ENCODE data around the gene COG5. TPM values are rescaled to one million over a fixed set of nuclear protein-coding genes. Genes with fewer than 3 reads are reported as not detected.

COG5 gene
- total RNA-seq, 6 experiments from 2014 or later: 13.9 to 21.3 (median 15.5) TPM

GRCh38 chr7:107506674-107507339 is 56.9 kb downstream of the COG5 start:
- no peaks in the 10 kb centered on the region for H3K9me3 ChIP-seq
- ATAC-seq (peak; percentile 46 to 58 (median 51)), DNase-seq (peak in 2 of 3 donors; percentile 26 to 46)
- whole genome bisulfite sequencing (ENCODE audit: insufficient coverage, low coverage, low lambda C conversion rate, missing lambda C conversion rate): 47% methylated on average over 3 of the region's 7 CpGs
- peaks cover 0 to 8% (median 0%) of the 10 kb centered on the region in 4 donors for H3K4me1 ChIP-seq
- H3K4me3 ChIP-seq: no peak overlapping the region
- no peak overlapping the region for H3K27ac ChIP-seq
- H3K27me3 ChIP-seq: no peaks in the 10 kb centered on the region
- intact Hi-C loops (cut with DNase I): no loop called here
- H3K36me3 ChIP-seq: no peaks in the 10 kb centered on the region
- TF ChIP-seq POLR2A (IDR thresholded peaks at IDR 0.05) (no peak), CTCF (IDR thresholded peaks at IDR 0.05) (no peak)

GRCh38 chr7:107505997-107506673 is 57.6 kb downstream of the COG5 start:
- Histone ChIP-seq H3K4me1 (peaks cover 0 to 8% (median 0%) of the 10 kb centered on the region in 4 donors), H3K9me3 (no peaks in the 10 kb centered on the region), H3K27ac (no peak overlapping the region), H3K27me3 (no peaks in the 10 kb centered on the region), H3K36me3 (no peaks in the 10 kb centered on the region), H3K4me3 (no peak overlapping the region)
- peak in 2 of 3 donors; percentile 24 to 55 for DNase-seq
- ATAC-seq: peak; percentile 74 to 93 (median 83)
- intact Hi-C loops (cut with DNase I): no loop called here
- no CpG with 5 or more reads among the region's 2 CpGs for WGBS (ENCODE audit: insufficient coverage, low coverage, low lambda C conversion rate, missing lambda C conversion rate)
- TF ChIP-seq POLR2A (IDR thresholded peaks at IDR 0.05) (no peak), CTCF (IDR thresholded peaks at IDR 0.05) (no peak)

GRCh38 chr7:107505362-107505761 is 58.4 kb downstream of the COG5 start:
- Histone ChIP-seq H3K27me3 (no peaks in the 10 kb centered on the region), H3K4me3 (no peak overlapping the region), H3K9me3 (no peaks in the 10 kb centered on the region), H3K27ac (no peak overlapping the region), H3K4me1 (peaks cover 0 to 8% (median 0%) of the 10 kb centered on the region in 4 donors), H3K36me3 (no peaks in the 10 kb centered on the region)
- WGBS (ENCODE audit: insufficient coverage, low coverage, low lambda C conversion rate, missing lambda C conversion rate): 100% methylated on average over 1 of the region's 1 CpG
- ATAC-seq: no peak
- DNase-seq: no peak
- TF ChIP-seq POLR2A (IDR thresholded peaks at IDR 0.05): no peak
- intact Hi-C loops (cut with DNase I): no loop called here

- no peaks in the 10 kb centered on the region for H3K9me3 ChIP-seq
These were observed 60.0 kb downstream of the COG5 start for GRCh38 chr7:107503687-107504086.

More at GRCh38 chr7:107503687-107504086, 60.0 kb downstream of the COG5 start:
- Histone ChIP-seq H3K4me1 (peaks cover 0 to 8% (median 0%) of the 10 kb centered on the region in 4 donors), H3K36me3 (no peaks in the 10 kb centered on the region), H3K4me3 (no peak overlapping the region), H3K27ac (no peak overlapping the region), H3K27me3 (no peaks in the 10 kb centered on the region)
- no peak for DNase-seq
- no peak for TF ChIP-seq POLR2A (IDR thresholded peaks at IDR 0.05)
- no peak for TF ChIP-seq CTCF (IDR thresholded peaks at IDR 0.05)
- intact Hi-C loops (cut with DNase I): no loop called here
- ATAC-seq: no peak

Measured in right lobe of liver (tissue), 6 donors.